A172 (cell line): Measurements from ENCODE around the gene VTI1A. TPM values are rescaled to one million over a fixed set of nuclear protein-coding genes. Genes with fewer than 3 reads are reported as not detected.
"Not testable (repeated sequence)": the region's sequence is repeated elsewhere in the genome, so short reads cannot be mapped to it uniquely, and the experiment has no call there.

Experiments used
- DNase-seq: peaks from one replicate; pipeline ENCODE4 v3.0.0-alpha.2; 2015; ENCODE audit warnings: low spot score
- total RNA-seq: library from RNA; depleted of rRNA; stranded (reverse); fragments of >200 nt; shearing (Covaris generic); gene quantifications from 2 replicates; pipeline ENCODE4 v1.2.3, GENCODE V29; 2014

The VTI1A gene
- total RNA-seq, 1 experiment from 2014 or later = 38.1 TPM

DNA sequence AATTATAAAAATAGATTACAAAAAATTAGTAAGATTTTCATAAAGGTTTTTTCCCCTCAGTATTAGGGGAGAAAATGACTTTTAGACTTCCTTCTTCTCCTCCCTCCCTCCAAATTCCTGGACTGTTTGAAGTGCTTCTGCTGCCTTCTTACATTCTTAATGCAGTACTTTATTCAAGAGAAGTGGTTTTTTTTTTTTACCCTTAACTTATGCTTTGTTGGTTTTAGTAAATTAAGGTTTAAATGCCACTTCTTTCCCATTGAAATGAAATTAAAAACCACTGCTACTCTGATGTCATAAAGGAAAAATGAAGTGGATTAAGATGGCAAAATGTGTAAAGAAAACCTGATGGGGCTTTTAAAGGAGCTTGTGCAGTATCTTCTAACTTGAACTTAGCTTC lies 140.7 kb downstream of the VTI1A start:
- DNase-seq = no peak

DNA sequence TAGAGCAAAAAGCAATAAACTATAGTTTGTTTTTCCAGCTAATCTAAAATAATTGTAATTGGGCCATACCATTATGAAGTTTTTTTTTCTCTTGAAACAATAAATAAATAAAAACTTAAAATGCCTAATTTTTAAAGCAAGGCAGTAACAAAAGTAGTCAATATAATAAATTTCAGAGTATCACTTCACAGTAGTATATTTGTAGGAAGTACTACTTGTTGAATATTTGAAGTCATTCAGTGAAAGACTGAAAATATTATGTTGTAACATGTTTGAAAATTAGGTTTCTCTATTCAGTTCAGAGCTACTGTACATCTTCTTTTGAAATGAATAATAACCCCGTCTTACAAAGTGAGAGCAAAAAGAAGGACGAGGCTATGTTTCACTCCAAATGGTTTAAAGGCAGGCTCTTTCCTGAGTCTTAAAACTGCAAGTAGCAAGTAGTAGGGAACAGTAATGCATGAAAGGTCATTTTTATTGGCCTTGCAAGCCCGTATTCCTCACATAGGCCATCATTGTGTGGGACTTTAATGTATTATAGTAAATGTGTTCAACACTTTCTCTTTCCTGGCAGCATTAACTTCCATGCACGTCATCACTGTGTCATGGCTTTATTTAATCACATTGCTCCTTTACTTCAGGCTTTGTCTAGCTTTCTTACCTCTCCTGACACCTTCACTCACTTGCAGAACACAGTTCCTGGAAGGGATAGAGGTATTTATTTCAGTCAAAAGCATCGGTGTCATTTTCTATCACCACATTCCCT lies 141.4 kb downstream of the VTI1A start:
- no peak for DNase-seq

DNA sequence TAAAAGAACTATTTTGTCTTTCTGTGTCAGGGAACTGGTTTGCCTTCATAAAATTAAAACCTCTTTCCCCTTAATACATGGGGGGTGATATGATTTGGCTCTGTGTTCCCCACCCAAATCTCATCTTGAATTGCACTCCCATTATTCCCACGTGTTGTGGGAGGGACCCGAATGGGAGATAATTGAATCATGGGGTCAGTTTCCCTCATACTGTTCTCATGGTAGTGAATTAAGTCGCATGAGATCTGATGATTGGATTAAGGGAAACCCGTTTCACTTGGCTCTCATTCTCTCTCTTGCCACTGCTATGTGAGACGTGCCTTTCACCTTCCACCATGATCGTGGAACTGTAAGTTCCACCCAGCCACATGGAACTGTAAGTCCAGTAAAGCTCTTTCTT lies 142.1 kb downstream of the VTI1A start:
- no peak for DNase-seq

DNA sequence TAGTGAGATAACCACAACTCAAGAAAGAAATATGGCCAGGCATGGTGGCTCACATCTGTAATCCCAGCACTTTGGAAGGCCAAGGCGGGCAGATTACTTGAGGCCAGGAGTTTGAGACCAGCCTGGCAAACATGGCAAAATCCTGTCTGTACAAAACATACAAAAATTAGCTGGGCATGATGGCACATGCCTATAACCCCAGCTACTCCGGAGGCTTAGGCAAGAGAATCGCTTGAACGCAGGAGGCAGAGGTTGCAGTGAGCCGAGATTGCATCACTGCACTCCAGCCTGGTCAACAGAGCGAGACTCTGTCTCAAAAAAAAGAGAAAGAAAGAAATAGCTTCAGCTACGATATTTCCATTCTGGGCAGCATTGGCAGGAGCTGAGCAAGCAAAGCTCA lies 143.8 kb downstream of the VTI1A start:
- not testable (repeated sequence) for DNase-seq

DNA sequence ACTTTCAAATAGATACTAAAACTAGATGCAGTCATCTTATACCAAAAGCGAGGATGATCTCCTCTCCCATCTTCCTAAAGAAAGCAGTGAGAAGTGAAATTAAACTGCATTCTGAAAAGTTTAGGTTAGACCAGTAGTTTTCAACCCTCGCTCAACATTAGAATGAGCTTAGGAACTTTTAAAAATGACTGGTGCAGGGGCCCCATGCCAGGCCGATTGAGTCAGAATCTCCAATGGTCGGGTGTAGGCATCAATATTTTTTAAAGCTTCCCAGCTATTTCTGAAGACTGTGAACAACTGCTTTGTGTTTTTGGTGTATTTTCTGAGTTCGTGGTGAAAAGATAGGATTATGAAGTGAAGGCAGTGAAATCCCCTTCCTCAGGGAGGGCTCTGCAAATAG lies 146.0 kb downstream of the VTI1A start:
- DNase-seq = no peak

DNA sequence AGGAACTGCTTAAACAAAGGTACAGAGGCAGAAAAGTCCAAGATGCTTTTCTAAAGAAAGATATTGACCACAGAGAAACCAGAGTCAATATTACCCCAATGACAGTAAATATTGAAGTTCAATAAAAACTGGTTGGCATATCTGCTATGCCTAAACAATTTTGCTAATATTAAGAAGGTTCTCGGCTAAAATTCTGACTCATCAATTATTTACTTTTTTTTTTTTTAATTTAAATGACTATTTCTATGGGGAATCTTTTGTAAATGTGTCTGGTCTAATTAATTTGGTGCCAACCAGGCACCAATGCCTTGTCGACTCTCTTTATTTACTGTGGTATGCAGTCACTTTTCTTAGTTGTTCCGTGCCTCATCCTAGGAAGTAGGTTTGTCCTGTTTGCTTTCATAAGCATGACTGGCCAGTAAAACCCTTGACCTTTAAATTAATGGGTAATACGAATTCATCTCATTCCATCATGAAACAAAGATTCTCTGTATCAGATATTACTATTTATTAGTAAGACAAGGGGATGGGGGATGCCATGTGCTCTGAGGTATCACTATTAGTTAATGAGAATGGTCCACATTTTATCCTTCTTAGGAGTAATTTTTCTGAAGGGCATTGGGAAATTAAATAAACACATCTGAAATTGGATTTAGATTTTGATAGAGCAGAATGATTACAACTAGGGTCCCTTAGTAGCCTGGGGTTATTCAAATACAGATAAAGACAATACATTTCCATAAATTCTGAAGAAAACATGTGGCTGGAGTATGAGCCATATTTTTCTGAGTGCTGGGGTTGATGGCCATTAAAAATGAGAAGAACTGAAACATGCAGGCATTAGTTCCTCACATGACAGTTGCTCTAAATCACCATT lies 154.4 kb downstream of the VTI1A start:
- no peak for DNase-seq

GRCh38 chr10:112603062-112603461 lies 156.0 kb downstream of the VTI1A start:
- no peak for DNase-seq

GRCh38 chr10:112605063-112605462 lies 158.0 kb downstream of the VTI1A start:
- no peak for DNase-seq

- no peak for DNase-seq
Observed at GRCh38 chr10:112607506-112607905, 160.5 kb downstream of the VTI1A start.

DNA sequence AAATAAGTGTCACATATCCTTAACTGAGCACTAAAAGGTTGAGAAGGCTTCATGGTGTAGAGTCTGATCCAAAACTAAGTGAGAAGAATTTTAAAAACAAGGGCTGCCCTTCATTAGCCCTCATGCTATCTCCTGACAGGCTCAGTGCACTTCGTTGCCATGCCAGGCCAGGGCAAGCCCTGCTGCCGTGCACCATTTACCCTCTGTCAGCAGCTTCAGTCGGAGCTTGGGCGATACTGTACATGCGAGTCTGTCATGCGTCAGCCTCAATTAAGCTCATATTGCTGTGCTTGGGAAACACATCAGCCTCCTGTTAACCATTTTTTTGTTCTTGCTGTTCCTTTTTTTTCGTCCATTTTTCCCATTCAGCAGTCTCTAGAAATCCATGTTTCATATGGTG lies 166.6 kb downstream of the VTI1A start:
- no peak for DNase-seq

DNA sequence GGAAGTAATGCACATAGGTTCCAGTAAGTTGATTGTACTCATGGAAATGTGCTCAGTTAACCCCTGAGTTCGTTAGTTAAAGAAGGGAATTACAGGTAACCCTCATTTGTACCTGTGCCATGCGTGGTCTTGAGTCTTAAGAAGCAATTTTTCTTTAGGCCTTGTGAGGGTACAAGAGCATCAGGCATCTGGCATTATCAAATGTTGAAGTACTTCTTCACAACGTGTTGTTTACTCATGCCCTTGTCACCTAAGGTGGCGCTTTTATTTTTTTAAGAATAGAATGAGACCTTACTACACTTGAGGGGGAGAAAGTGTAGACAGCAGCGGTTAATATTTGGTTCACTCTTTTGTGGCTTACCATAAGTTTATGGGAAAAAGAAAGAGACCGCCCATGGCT lies 167.1 kb downstream of the VTI1A start:
- no peak for DNase-seq

DNA sequence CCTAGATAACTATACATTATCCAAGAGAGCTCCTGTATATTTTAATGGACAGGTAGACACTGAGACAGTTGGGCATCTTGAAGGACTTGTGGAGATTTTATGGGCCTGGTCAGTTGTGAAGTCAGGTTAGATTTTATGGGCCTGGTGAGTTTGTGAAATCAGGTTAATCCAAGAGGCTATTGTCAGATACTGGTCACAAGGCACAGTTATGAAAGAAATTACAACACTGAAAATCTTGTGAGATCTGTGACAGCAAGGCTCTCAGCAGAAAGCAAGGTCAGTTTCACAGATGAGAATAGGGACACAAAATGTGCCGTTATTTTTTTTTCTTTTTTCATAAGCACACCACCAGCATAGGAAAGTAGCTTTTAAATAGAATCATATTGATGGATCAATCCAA lies 167.6 kb downstream of the VTI1A start:
- no peak for DNase-seq

- no peak for DNase-seq
Observed at GRCh38 chr10:112615269-112615668, 168.3 kb downstream of the VTI1A start.

GRCh38 chr10:112616647-112617046 lies 169.6 kb downstream of the VTI1A start:
- no peak for DNase-seq

- DNase-seq = no peak
Observed at GRCh38 chr10:112618814-112619213, 171.8 kb downstream of the VTI1A start.

DNA sequence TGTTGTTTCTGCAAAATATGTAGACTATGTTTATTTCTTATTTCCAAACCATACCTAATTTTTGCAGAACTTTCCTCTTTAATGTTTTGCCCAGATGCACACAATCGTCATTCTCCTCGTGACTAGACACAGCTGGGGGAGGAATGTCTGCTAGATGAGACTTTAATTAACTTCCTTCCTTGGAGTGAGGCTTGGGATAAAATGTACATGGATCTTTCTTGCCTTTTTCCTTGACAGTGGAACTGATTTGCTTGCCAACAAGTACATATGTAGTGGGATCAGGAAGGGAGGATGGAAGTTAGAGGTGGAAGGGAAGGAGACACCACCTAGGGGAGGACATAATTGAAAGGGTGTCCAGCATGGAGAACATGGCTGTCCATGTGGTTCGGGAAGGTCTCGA lies 172.5 kb downstream of the VTI1A start:
- DNase-seq = no peak

DNA sequence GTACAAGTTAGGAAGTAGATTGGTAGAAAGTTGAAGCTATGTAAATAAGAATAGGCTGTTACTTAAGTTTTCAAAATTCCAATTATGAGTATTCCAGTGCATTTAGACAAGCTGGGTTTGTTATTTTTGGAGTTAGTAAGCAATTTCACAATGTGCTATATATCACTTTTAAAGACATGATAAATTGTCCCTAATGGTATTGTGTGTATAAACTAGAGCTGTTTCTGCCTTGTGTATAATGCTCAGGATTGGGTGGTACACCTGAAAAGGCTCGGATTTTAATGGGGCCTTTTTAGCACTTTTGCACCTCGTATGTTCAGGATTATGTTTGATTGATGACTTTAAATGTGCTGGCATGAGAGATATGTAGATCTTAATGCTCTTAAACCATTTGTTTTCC lies 175.8 kb downstream of the VTI1A start:
- peak; percentile 8 for DNase-seq

DNA sequence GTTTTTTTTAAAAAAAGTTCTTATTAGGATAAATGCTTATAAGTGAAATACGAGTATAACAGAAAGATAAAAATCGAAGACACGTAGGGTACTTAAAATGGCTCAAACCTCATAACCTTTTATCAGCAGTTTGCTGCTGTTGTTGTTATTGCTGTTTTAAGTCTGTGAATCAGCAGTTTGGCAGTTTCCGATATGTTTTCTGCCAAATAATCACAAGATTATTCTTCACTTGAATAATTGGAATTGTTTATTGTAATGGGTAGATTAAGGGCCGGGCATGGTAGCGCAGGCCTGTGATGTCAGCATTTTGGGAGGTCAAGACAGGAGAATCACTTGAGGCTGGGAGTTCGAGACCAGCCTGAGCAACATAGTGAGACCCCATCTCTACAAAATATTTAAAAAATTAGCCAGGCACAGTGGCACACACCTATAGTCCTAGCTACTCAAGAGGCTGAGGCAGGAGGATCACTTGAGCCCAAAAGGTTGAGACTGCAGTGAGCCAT lies 177.6 kb downstream of the VTI1A start:
- DNase-seq = no peak

GRCh38 chr10:112628951-112629609 lies 182.1 kb downstream of the VTI1A start:
- DNase-seq = no peak

GRCh38 chr10:112631501-112632400 lies 184.7 kb downstream of the VTI1A start:
- DNase-seq = no peak

GRCh38 chr10:112634096-112634830 lies 187.2 kb downstream of the VTI1A start:
- peak; percentile 8 for DNase-seq
